NB4 (cell line): Measurements from ENCODE around the gene SLC39A11.

Experiments used
- MAX ChIP-seq: IDR thresholded peaks from 2 replicates; pipeline ENCODE4 v1.6.1; 2011; ENCODE audit warnings: low read depth, low read length
- MYC ChIP-seq: IDR thresholded peaks from 2 replicates; pipeline ENCODE4 v1.6.1; 2011; ENCODE audit warnings: low read depth, low read length
- POLR2A ChIP-seq: IDR thresholded peaks from 2 replicates; pipeline ENCODE4 v1.6.1; 2011; ENCODE audit warnings: mild to moderate bottlenecking; ENCODE audit not compliant: insufficient read length; ENCODE audit errors: extremely low read depth
- TF ChIP-seq, protein P1 (sequence below): IDR thresholded peaks from one replicate; pipeline ENCODE4 v1.5.1; 2012; ENCODE audit warnings: low read depth, low read length

- TF ChIP-seq, protein P1, sequence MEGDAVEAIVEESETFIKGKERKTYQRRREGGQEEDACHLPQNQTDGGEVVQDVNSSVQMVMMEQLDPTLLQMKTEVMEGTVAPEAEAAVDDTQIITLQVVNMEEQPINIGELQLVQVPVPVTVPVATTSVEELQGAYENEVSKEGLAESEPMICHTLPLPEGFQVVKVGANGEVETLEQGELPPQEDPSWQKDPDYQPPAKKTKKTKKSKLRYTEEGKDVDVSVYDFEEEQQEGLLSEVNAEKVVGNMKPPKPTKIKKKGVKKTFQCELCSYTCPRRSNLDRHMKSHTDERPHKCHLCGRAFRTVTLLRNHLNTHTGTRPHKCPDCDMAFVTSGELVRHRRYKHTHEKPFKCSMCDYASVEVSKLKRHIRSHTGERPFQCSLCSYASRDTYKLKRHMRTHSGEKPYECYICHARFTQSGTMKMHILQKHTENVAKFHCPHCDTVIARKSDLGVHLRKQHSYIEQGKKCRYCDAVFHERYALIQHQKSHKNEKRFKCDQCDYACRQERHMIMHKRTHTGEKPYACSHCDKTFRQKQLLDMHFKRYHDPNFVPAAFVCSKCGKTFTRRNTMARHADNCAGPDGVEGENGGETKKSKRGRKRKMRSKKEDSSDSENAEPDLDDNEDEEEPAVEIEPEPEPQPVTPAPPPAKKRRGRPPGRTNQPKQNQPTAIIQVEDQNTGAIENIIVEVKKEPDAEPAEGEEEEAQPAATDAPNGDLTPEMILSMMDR: no peak
- TF ChIP-seq POLR2A: no peak
- no peak for TF ChIP-seq MYC
- no peak for TF ChIP-seq MAX
Observed at GRCh38 chr17:72634621-72635020, 457.9 kb downstream of the SLC39A11 start.
